GM21360 (cell line): Measurements from ENCODE around the gene CDT1.
A peak's percentile ranks its signal among the peaks of the same experiment; 100 is the strongest.

Experiments
- ATAC-seq: cut with Tn5 transposase; IDR thresholded peaks from one replicate; pipeline ENCODE4 v1.9.1; 2021; ENCODE audit warnings: mild to moderate bottlenecking, moderate library complexity; ENCODE audit not compliant: unreplicated experiment

Gene CDT1

GRCh38 chr16:88803264-88803987, at the start of gene CDT1:
CDT1 (plus strand) TSS chr16:88803789; CDS start chr16:88803832, 43 bp downstream.
- ATAC-seq = peak; percentile 47

GRCh38 chr16:88754109-88754911, 49.3 kb upstream of the CDT1 start:
- ATAC-seq = no peak

DNA sequence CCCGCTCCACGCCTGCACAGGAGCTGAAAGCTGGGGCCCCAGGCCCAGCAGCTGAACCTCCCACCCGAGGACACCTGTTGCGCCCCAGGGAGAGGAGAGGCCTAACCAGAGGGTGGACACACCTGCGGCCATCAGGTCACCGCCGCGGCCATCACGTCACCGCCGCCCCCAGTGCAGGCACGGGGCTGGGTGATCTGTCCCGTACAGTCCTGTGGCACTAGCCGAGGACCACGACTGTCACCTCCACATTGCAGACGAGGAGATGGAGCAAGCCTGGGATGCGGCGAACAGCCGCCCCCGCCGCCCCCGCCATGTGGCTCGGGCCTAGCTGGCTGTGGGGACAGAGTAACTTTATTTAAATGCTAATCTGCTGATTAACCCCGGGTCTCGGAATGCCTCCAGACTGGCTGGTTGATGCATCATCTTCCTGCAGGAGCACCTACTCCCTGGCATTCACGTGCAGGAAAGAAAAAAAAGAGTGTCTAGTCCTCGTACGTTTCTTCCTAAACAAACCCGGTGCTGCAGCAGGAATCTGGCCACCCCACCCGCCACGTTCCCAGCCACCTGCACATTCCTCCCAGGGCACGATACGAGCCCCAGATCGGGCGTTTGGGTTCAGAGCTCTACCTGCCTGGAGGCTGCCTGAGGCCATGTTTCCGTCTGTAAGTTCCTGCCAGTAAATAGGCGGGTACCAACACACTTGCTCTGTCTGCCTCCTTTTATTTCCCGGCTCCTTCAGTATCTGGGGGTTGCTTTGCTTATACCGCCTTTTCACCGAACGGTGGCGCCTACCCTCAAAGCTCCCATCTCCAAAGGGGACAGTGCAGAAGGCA, 48.5 kb upstream of the CDT1 start:
- ATAC-seq = no peak

GRCh38 chr16:88755745-88756443, 47.7 kb upstream of the CDT1 start:
- no peak for ATAC-seq

GRCh38 chr16:88758227-88758943, 45.2 kb upstream of the CDT1 start:
- no peak for ATAC-seq

GRCh38 chr16:88758944-88759244, 44.7 kb upstream of the CDT1 start:
- ATAC-seq = no peak

GRCh38 chr16:88759245-88759975, 44.2 kb upstream of the CDT1 start:
- ATAC-seq = no peak

DNA sequence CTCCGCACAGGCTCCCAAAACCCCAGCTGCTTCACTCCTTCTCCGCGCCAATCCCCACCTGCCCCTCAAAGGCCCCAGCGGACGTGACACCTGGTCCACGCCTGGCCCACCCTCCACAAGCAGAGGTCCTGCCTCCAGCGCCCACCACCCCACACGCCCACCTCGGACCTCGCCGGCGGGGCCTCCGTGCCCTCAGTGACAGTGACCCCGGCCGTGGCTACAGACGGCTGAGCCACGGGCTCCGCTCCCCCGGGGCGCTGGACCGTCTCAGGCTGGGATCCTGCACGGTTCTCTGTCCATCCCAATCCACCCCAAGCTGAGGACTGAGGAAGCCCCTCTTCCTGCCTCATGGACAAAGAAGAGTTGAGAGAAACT, 43.6 kb upstream of the CDT1 start:
- ATAC-seq = no peak

DNA sequence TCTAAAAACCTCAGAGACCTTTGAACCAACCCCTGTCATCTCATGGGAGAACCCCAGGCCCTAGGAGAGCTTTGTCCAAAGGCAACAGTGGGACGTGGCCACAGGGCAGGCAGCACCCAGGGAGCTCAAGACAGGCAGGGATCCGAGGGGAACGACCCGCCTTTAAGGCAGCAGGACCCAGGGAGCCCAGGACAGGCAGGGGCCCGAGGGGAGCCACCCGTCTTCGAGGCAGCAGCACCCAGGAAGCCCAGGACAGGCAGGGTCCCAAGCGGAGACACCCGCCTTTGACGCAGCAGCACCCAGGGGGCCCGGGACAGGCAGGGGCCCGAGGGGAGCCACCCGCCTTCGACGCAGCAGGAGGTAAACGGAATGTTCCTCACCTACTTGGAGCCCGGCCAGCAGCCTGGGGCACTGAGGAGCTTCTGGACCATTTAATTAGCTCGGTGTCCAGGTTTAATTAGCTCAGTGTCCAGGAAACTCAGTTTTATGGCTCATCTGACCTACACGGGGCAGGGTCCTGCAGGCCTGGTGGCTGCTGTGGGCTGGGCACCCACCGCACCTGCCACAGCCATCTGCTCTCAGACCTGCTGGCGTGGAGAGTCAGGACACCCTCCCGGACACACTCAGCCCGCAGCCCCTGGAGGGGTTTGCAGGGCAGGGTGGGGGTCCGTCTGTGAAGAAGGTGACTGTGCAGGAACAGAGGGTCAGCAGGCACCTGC, 43.0 kb upstream of the CDT1 start:
- no peak for ATAC-seq

- no peak for ATAC-seq
Measured at GRCh38 chr16:88761143-88761534, 42.5 kb upstream of the CDT1 start.

DNA sequence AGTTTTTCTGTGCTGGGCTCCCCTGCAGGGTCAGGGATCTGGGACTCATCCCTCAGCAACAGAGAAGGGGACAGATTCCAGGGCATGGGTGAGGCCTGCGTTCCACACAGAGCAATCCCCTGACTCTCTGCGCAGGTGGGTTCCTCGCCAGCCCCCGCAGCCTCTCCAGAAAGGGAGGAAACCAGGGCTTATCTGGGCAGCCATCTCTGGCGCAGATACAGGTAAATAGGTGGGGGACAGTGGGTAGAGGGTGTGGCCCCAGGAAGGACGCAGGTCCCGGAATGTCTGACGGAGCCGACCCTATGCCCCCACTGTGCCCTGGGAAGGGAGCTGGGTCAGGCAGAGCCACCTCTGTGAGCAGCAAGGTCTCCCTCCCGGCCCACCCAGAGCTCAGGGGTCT, 41.8 kb upstream of the CDT1 start:
- no peak for ATAC-seq

DNA sequence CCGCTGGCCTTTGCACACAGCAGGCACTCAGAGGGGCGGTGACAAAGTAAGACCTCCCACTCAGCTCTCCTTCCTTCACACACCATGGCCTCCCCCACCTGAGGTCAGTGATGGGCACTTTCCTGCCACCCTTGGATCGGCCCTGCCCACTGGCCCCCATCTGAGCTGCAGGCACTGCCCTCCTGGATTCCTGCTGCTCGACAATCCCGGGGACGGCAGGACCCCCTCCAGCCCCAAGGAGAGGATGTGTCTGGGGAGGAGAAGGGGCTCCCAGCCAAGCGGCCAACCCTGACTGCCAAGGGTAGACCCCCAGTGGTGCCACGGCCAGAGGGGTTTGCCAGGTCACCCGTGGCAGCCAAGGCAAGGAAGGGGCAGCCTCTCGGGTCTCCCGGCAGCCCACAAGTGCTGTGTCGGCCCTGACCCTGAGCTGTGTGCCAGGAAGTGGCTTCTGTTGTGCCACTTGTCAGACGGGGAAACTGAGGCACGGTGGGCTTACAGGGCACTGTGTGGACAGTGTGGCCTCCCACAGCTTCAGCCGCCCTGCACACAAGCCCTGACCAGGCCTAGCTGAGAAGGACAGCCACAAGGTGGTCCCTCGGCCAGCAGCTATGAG, 41.2 kb upstream of the CDT1 start:
- ATAC-seq = no peak

GRCh38 chr16:88762941-88763340, 40.6 kb upstream of the CDT1 start:
- ATAC-seq = no peak

DNA sequence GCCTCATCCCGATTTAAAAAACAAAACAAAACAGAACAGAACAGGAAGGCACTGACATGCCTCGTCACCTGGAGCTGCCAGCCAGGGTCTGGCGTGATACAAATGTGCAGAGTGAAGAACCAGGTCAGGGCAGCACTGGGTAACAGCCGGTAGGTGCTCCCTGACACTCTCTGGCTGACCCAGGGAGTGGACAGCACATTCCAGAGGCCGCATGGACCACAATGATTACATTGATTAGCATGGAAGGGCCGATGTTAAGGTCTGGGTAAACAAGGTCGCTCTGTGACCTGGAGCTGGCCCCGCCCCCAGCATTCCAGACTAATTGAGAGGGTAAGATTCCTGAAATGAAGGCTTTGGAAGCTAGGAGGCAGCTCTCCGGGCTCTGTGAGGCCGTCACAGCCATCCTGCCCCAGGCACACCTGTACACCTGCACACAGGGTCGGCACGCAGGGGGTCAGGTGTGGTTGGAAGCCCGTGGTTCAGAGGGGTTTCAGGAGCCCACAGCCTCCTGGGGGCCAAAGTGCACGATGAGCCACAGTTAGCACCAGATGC, 40.0 kb upstream of the CDT1 start:
- no peak for ATAC-seq

DNA sequence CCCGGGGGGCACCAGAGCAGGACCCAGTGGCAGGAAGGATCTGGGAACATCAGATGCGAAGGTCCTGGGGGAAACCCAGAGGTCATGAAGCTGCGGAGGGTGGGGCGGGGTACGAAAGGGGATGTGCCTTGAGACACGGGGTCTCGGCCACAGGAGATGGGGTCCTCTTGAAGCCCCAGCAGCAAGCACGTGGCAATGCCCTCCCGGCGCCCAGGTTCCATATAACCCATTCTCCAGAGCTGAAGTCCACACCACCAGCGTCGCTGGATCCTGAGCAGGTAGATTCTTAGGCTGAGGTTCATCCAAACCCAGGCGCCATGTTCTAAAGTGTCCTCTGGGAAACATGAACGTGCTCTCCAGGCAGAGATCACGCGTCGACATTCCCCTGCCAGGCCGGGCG, 39.5 kb upstream of the CDT1 start:
- ATAC-seq = no peak

GRCh38 chr16:88764913-88765349, 38.7 kb upstream of the CDT1 start:
- no peak for ATAC-seq

DNA sequence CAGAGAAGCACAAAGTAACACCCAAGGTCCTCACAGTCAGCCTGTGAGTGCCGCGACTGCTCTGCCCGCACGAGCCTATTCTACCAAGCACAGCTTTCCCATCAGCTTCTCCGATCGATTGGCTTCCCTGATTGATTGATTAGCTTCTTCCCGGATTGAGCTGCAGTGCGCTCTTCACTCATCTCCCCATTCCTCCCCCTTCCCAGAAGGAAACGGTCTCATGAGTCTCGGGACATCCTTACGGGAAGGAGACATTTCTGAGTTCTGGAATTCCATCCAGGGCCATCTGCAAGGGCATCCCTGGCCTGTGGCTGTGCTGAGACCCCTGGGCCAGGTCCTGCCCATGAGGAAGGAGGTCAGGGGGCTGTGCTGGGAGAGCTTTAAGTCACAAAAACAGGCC, 36.6 kb upstream of the CDT1 start:
- no peak for ATAC-seq

- ATAC-seq = no peak
Measured at GRCh38 chr16:88767546-88768070, 36.0 kb upstream of the CDT1 start.
